Ishikawa (cell line): ENCODE measurements around the gene SERTAD3.

ENCODE experiments used
- EGR1 ChIP-seq: IDR thresholded peaks from 2 replicates; pipeline ENCODE4 v1.6.1; 2012
- EP300 ChIP-seq: IDR thresholded peaks from 2 replicates; pipeline ENCODE4 v1.6.1; 2012; ENCODE audit warnings: borderline replicate concordance
- FOXM1 ChIP-seq: IDR thresholded peaks from 2 replicates; pipeline ENCODE4 v1.6.1; 2012; ENCODE audit warnings: low read depth, borderline replicate concordance
- NFIC ChIP-seq: IDR thresholded peaks from 2 replicates; pipeline ENCODE4 v1.6.1; 2012
- RAD21 ChIP-seq: IDR thresholded peaks from 2 replicates; pipeline ENCODE4 v1.6.1; 2012; ENCODE audit warnings: low read depth
- REST ChIP-seq: IDR thresholded peaks from 2 replicates; pipeline ENCODE4 v1.6.1; 2012; ENCODE audit warnings: low read depth, mild to moderate bottlenecking
- TAF1 ChIP-seq: IDR thresholded peaks from 2 replicates; pipeline ENCODE4 v1.6.1; 2012; ENCODE audit warnings: low read depth, mild to moderate bottlenecking
- TEAD4 ChIP-seq: IDR thresholded peaks from 2 replicates; pipeline ENCODE4 v1.6.1; 2012
- YY1 ChIP-seq: IDR thresholded peaks from 2 replicates; pipeline ENCODE4 v1.6.1; 2012; ENCODE audit warnings: low read depth
- ZBTB7A ChIP-seq: IDR thresholded peaks from 2 replicates; pipeline ENCODE4 v1.6.1; 2012; ENCODE audit warnings: low read depth
- TF ChIP-seq, protein P1 (sequence below): IDR thresholded peaks from 2 replicates; pipeline ENCODE4 v1.6.1; 2012
- TF ChIP-seq, protein P2 (sequence below): IDR thresholded peaks from 2 replicates; pipeline ENCODE4 v1.6.1; 2012

GRCh38 chr19:40407714-40408597 lies 36.2 kb downstream of the SERTAD3 start:
- TF ChIP-seq EGR1 (no peak), TEAD4 (no peak), TAF1 (no peak), REST (no peak), FOXM1 (no peak), NFIC (no peak), RAD21 (no peak), EP300 (no peak), YY1 (no peak), ZBTB7A (no peak)
- TF ChIP-seq, protein P1, sequence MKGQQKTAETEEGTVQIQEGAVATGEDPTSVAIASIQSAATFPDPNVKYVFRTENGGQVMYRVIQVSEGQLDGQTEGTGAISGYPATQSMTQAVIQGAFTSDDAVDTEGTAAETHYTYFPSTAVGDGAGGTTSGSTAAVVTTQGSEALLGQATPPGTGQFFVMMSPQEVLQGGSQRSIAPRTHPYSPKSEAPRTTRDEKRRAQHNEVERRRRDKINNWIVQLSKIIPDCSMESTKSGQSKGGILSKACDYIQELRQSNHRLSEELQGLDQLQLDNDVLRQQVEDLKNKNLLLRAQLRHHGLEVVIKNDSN: no peak
- TF ChIP-seq, protein P2, sequence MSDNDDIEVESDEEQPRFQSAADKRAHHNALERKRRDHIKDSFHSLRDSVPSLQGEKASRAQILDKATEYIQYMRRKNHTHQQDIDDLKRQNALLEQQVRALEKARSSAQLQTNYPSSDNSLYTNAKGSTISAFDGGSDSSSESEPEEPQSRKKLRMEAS: no peak
